ENCODE data around the gene RPS16. TPM values are rescaled to one million over a fixed set of nuclear protein-coding genes. Genes with fewer than 3 reads are reported as not detected.

Gene RPS16
- total and polyA plus RNA-seq, 9 donors, result 2,348 to 7,403 (median 4,531) TPM

DNA sequence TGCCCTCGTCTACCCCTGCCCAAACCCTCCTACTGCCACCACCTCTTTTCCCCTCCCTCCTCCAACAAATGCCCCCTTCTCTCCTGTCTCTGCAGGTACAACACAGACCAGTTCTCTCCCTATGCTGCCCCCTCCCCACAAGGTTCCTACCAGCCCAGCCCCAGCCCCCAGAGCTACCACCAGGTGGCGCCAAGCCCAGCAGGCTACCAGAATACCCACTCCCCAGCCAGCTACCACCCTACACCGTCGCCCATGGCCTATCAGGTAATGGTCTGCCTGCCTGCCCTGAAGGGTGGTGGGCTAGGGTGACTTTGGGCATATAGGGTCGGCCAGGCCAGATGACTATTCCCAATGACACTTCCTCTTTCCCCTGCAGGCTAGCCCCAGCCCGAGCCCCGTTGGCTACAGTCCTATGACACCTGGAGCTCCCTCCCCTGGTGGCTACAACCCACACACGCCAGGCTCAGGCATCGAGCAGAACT lies 38.4 kb upstream of the RPS16 start:
- Histone ChIP-seq H3K36me3 (no peaks in the 10 kb centered on the region), H3K27me3 (no peaks in the 10 kb centered on the region), H3K4me3 (no peak overlapping the region), H3K4me1 (ENCODE audit: insufficient read depth) (no peaks in the 10 kb centered on the region), H3K9me3 (no peaks in the 10 kb centered on the region), H3K27ac (no peak overlapping the region)
- TF ChIP-seq, protein P1, sequence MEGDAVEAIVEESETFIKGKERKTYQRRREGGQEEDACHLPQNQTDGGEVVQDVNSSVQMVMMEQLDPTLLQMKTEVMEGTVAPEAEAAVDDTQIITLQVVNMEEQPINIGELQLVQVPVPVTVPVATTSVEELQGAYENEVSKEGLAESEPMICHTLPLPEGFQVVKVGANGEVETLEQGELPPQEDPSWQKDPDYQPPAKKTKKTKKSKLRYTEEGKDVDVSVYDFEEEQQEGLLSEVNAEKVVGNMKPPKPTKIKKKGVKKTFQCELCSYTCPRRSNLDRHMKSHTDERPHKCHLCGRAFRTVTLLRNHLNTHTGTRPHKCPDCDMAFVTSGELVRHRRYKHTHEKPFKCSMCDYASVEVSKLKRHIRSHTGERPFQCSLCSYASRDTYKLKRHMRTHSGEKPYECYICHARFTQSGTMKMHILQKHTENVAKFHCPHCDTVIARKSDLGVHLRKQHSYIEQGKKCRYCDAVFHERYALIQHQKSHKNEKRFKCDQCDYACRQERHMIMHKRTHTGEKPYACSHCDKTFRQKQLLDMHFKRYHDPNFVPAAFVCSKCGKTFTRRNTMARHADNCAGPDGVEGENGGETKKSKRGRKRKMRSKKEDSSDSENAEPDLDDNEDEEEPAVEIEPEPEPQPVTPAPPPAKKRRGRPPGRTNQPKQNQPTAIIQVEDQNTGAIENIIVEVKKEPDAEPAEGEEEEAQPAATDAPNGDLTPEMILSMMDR (IDR thresholded peaks at IDR 0.05), result peak; percentile 30 to 49 (median 43)
- TF ChIP-seq POLR2A (IDR thresholded peaks at IDR 0.05), result no peak
- 44 to 45% (median 45%) methylated on average over 9 of the region's 9 CpGs for WGBS, 3 donors
- intact Hi-C loops (cut with DNase I), result loop anchor here in 2 of 4 donors (10.0 kb wide), 1 partner anchor 61 kb away; the partner anchor contains the start of gene EID2B (in 2 of the 2)
- DNase-seq, result peak; percentile 38 to 69 (median 61)

GRCh38 chr19:39473443-39473960 lies 37.8 kb upstream of the RPS16 start:
- WGBS, 3 donors, result 79 to 86% (median 84%) methylated on average over 11 of the region's 11 CpGs
- H3K4me3 ChIP-seq, result no peak overlapping the region
- H3K4me1 ChIP-seq (ENCODE audit: insufficient read depth), result no peaks in the 10 kb centered on the region
- no peaks in the 10 kb centered on the region for H3K27me3 ChIP-seq
- no peaks in the 10 kb centered on the region for H3K9me3 ChIP-seq
- no peak overlapping the region for H3K27ac ChIP-seq
- no peaks in the 10 kb centered on the region for H3K36me3 ChIP-seq
- no peak for DNase-seq
- TF ChIP-seq EP300 (IDR thresholded peaks at IDR 0.05) (no peak), POLR2A (IDR thresholded peaks at IDR 0.05) (no peak)
- TF ChIP-seq, protein P1 (IDR thresholded peaks at IDR 0.05), result no peak
- intact Hi-C loops (cut with DNase I), result loop anchor here in 2 of 4 donors (10.0 kb wide), 1 partner anchor 61 kb away; the partner anchor contains the start of gene EID2B (in 2 of the 2)

DNA sequence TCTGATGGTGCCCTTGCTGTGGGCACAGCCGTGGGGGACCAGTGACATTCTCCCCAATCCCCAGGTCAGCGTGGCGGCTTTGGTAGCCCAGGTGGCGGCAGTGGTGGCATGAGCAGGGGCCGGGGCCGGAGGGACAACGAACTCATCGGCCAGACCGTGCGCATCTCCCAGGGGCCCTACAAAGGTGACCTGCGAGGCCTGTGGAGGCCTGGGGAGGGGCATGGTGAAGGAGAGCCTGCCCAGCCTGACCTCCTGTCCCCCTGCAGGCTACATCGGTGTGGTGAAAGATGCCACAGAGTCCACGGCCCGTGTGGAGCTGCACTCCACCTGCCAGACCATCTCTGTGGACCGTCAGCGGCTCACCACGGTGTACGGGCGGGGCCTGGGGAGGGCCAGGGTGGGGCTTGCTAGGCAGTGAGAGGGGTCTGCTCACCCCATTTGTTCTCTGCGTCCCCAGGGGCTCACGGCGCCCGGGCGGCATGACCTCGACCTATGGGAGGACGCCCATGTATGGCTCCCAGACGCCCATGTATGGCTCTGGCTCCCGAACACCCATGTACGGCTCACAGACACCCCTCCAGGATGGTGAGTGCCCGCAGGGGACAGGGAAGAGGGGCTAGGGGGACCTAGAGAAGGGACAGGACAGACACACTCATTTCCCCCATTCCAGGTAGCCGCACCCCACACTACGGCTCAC lies 37.1 kb upstream of the RPS16 start:
- 85 to 89% (median 85%) methylated on average over 25 to 32 of the region's 32 CpGs for WGBS, 3 donors
- Histone ChIP-seq H3K9me3 (no peaks in the 10 kb centered on the region), H3K4me1 (ENCODE audit: insufficient read depth) (no peaks in the 10 kb centered on the region), H3K27me3 (no peaks in the 10 kb centered on the region), H3K4me3 (no peak overlapping the region), H3K36me3 (no peaks in the 10 kb centered on the region), H3K27ac (no peak overlapping the region)
- DNase-seq, result no peak
- TF ChIP-seq, protein P1 (IDR thresholded peaks at IDR 0.05), result no peak
- TF ChIP-seq POLR2A (IDR thresholded peaks at IDR 0.05) (no peak), EP300 (IDR thresholded peaks at IDR 0.05) (no peak)
- intact Hi-C loops (cut with DNase I), result loop anchor here in 2 of 4 donors (10.0 kb wide), 1 partner anchor 62 kb away; the partner anchor contains the start of gene EID2B (in 2 of the 2)

- no peak overlapping the region for H3K27ac ChIP-seq
- intact Hi-C loops (cut with DNase I), result loop anchor here in 2 of 4 donors (10.0 kb wide), 1 partner anchor 63 kb away; the partner anchor contains the start of gene EID2B (in 2 of the 2)
Observed at GRCh38 chr19:39471756-39472536, 36.2 kb upstream of the RPS16 start.

More at GRCh38 chr19:39471756-39472536, 36.2 kb upstream of the RPS16 start:
- Histone ChIP-seq H3K36me3 (no peaks in the 10 kb centered on the region), H3K4me1 (ENCODE audit: insufficient read depth) (no peaks in the 10 kb centered on the region), H3K4me3 (no peak overlapping the region), H3K9me3 (no peaks in the 10 kb centered on the region), H3K27me3 (no peaks in the 10 kb centered on the region)
- no peak for DNase-seq
- TF ChIP-seq POLR2A (IDR thresholded peaks at IDR 0.05) (no peak), EP300 (IDR thresholded peaks at IDR 0.05) (no peak)
- TF ChIP-seq, protein P1 (IDR thresholded peaks at IDR 0.05), result no peak
- WGBS, 3 donors, result 72 to 79% (median 74%) methylated on average over 8 of the region's 8 CpGs
